ES-I3 (cell line): ENCODE data around the gene DLG2.

Experiments
- H3K36me3 ChIP-seq: 2 replicates; pipeline ENCODE4 v1.6.1; 2013; ENCODE audit warnings: mild to moderate bottlenecking, low read length, control low read depth, moderate library complexity; ENCODE audit not compliant: insufficient read depth
- H3K4me1 ChIP-seq: 2 replicates; pipeline ENCODE4 v1.6.1; 2013; ENCODE audit warnings: mild to moderate bottlenecking, control low read depth, low read length; ENCODE audit not compliant: insufficient read depth
- H3K9ac ChIP-seq: 2 replicates; pipeline ENCODE4 v1.6.1; 2013; ENCODE audit warnings: low read depth, mild to moderate bottlenecking, low read length, moderate library complexity
- H3K9me3 ChIP-seq: 2 replicates; pipeline ENCODE4 v1.6.1; 2013; ENCODE audit warnings: mild to moderate bottlenecking, low read length, moderate library complexity; ENCODE audit not compliant: control insufficient read depth, insufficient read depth

Gene DLG2

DNA sequence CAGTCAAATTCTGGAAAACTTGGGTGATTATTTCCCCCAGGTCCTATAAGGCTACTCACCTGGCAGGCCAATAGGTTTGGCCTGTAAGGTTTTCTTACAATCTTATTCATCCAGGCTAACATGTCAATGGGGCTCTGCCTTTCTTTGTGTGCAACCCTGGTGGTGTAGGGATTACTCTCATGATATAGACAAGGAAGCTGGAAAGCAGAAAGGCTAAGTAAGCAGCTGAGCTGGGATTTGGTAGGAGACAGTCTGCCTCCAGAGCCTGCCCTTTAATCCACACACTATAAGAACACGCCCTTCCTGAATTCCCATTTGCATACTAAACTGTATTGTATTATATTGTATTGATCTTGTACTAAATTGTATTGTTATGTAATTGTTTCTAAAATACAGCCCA is 1967.7 kb downstream of the DLG2 start:
- Histone ChIP-seq H3K9ac (no peak overlapping the region), H3K36me3 (no peaks in the 10 kb centered on the region), H3K9me3 (no peaks in the 10 kb centered on the region), H3K4me1 (peaks cover 3% of the 10 kb centered on the region; the same call in 1 of the 2 replicates)

DNA sequence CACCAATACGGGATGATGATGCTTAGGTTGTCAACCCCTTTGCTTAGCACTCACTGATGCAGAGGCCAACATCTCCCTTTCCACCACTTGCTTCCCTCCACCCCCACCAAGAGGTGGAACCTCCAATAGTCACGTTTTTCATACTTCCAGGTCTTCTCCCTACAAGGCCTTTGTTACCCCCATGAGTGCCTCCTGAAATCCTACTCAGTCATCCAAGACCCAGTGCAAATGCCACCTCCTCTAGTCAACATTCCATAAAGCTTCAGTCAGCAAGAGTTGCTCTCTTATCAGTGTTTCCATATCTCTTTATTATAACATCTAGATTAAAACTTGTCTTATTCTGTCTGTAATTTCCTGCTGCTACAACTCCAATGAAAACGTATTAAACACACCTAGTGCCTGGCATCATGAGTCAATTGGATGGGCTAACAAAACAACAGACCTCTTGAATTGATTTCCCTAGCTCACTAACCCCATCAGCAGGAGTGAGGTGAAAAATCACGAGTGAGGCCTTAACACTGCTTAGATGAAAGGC is 1970.3 kb downstream of the DLG2 start:
- Histone ChIP-seq H3K4me1 (no peaks in the 10 kb centered on the region), H3K9ac (no peak overlapping the region), H3K9me3 (no peaks in the 10 kb centered on the region), H3K36me3 (no peaks in the 10 kb centered on the region)

DNA sequence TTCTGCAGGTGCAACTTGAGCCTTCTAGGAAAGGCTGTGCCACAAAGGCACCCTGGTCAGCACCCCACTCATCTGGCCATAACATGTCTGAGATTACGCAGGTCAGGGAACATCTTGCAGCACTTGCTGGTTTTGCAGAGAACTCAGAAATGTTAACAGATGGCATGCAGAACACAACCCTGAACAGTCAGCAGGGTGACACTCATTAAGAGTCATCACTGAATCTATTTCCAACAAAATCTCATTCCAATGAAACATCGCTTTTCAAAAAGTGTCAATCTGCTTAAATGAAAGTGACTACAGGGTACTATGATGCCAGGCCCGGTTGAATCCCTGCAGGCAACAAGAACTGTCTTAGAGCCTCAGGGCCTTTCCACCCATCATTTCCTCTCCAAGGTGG is 1971.2 kb downstream of the DLG2 start:
- H3K4me1 ChIP-seq = no peaks in the 10 kb centered on the region
- H3K9me3 ChIP-seq = no peaks in the 10 kb centered on the region
- H3K36me3 ChIP-seq = no peaks in the 10 kb centered on the region
- no peak overlapping the region for H3K9ac ChIP-seq

DNA sequence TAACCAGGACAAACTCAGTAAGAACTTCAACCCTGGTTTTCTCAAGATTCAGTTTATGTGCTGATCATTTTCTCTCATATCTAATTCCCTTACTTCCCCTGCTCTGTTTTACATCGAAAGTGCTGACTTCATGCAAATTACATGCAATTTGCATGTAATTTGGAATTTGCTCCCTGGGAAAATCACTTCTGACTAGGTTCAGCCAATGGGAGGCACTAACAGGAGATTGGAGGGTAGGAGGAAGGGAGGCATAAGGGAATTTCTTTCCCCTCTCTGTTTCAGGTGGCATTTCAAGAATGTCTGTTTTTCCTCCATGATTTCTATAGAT is 1977.7 kb downstream of the DLG2 start:
- Histone ChIP-seq H3K9ac (no peak overlapping the region), H3K36me3 (no peaks in the 10 kb centered on the region), H3K4me1 (0 out of 2 replicates have a peak, but pooled peaks cover 3% of the 10 kb centered on the region), H3K9me3 (no peaks in the 10 kb centered on the region)

DNA sequence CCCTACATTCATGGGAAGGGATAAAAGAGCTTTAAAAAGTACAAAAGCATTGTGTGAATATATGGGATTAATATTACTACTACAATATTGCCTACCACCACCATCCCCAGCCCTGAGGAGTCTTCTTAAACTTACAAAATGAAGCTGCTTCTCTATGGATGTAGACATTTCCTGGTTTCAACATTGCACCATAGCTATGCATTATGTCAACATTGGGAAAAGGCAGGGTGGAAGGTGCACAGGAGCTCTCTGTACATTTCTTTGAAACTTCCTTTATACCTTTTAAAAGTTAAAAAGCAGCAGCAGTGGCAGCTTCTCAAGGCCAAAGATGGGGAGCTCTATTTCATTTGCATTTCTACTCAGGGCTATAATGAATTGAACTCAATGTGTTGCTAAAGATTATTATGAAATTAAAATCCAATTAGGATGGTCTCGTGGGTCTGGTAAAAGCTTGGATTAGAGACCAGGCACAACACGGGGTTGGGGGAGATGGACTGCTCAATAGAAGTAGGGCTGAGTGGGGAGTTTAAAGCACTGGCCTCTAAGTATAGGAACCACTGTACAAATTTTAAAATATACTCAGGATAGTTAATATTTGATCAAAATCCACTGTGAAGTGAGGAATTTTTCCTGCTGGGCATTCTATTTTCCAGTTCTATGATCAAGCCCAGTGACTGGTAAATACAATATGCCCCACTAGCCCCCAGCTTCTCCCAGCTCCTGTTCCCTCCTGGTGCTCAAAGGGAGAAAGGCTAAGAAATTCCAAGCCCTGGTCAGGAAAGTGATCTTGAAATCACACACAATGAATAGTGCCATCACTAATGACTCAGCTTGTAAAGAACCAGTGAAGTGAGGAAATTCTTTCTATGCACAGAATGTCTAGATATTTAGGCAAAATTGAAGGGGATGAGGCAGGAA is 1978.3 kb downstream of the DLG2 start:
- Histone ChIP-seq H3K4me1 (0 out of 2 replicates have a peak, but pooled peaks cover 3% of the 10 kb centered on the region), H3K9ac (no peak overlapping the region), H3K9me3 (no peaks in the 10 kb centered on the region), H3K36me3 (no peaks in the 10 kb centered on the region)

DNA sequence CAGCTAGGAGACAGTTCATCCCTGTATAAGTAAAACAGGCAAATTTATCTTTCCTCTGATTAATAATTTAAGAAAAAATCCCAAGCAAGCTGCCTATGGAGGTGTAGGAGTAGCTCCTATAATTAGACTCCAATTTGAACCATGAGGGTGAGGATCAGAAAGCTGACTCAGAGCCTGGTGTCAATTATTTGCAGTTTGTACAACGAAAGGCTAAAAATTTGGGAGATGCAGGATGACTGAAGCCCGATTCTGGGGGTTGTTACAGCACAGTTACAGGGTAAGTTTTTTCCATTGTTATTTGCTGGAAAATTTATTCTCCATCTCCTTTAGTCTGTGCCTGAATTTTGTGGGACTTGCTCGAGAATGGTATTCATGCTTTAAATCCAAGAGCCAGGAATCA is 1981.6 kb downstream of the DLG2 start:
- 0 out of 2 replicates have a peak, but pooled peaks cover 3% of the 10 kb centered on the region for H3K4me1 ChIP-seq
- no peaks in the 10 kb centered on the region for H3K9me3 ChIP-seq
- H3K36me3 ChIP-seq = no peaks in the 10 kb centered on the region
- no peak overlapping the region for H3K9ac ChIP-seq

DNA sequence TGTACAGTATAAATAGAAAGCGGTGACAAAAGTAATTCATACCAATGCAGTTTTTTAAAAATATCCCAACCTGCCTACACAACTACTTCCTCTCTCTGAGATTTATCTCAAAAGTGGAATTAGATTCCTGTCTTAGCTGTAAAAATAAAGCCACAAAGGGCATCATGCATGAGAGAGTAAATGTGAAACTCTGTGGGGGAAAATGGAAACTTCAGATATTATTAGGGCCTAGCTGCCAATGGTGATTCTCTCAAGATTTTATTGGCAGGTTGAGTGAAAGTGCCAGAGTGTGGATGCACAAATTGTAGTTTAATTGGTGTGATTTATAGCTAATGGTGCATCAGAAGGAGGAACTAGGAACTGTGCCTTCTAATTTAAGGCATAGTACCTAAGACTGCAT is 1984.0 kb downstream of the DLG2 start:
- H3K4me1 ChIP-seq = no peaks in the 10 kb centered on the region
- H3K9ac ChIP-seq = no peak overlapping the region
- H3K36me3 ChIP-seq = no peaks in the 10 kb centered on the region
- no peaks in the 10 kb centered on the region for H3K9me3 ChIP-seq

DNA sequence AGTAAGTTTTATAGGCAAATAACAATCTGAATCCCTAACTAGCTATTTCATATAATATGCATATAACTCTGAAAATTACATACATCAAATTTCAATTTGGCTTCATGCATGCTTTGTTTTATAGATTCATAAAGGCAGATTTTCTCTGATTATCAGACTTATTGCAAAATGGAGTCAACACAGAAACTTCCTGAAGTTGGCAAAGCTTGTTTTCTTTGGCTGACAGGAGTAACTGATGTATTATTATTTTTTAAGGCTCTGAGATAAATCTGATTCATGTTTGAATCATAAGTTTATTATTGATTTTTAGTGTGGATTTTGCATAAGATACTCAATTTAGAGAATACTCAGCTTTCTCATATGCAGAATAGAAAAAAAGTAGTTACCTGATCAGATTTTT is 1984.6 kb downstream of the DLG2 start:
- Histone ChIP-seq H3K36me3 (no peaks in the 10 kb centered on the region), H3K4me1 (no peaks in the 10 kb centered on the region), H3K9me3 (no peaks in the 10 kb centered on the region), H3K9ac (no peak overlapping the region)

DNA sequence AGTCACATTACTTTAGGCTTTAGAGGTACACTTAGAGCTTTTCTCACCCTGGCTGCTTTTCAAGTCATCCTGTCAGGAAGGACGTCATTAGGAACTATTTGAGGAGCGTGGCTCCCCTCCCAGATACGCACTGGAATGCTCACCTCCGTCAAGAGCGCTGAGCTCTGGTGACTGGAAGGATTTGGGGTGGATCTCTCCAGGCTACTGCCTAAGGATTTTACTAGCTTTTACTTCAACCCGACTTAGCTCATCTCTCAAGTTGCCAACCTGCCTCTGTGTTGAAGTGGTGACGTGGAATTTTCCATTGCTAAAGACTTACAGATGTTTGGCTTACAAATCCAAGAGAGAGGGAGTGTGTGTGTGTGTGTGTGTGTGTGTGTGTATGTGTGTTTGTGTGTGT is 1985.6 kb downstream of the DLG2 start:
- H3K36me3 ChIP-seq = no peaks in the 10 kb centered on the region
- H3K4me1 ChIP-seq = no peaks in the 10 kb centered on the region
- no peak overlapping the region for H3K9ac ChIP-seq
- no peaks in the 10 kb centered on the region for H3K9me3 ChIP-seq

DNA sequence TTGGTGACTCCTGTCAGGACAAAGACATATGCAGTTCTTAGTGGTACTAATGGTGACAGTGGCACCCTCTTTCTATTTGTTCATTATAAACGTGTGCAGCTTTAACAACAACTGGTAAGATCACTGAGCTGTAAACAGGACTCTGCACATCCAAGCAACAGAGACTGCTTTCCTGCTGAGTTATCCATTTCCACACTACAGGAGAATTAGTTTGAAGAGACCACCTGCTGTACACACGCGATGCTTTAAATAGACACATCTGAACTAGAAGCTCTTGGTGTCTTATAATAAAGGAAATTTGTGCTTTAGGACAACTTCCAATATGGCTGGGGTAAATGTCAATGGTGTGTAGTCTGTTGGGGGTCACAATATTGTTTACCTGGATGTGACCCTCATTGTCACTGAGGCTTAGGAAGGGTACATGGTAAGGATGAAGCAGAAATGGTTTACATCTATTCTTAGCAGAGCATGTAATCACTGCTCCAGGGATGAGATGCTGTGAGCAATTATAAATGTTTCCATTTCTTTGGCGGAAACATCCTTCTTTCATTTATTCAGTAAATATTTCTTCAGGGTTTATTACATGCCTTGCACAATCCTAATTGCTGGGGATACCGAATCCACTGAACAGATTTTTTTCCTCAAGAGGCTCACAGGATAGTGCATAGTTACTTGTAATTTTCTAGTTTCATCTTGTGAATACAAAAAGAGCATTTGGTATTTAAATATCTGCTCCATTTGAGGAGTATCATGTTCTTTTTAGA is 1987.0 kb downstream of the DLG2 start:
- no peak overlapping the region for H3K9ac ChIP-seq
- H3K4me1 ChIP-seq = no peaks in the 10 kb centered on the region
- H3K36me3 ChIP-seq = no peaks in the 10 kb centered on the region
- no peaks in the 10 kb centered on the region for H3K9me3 ChIP-seq

DNA sequence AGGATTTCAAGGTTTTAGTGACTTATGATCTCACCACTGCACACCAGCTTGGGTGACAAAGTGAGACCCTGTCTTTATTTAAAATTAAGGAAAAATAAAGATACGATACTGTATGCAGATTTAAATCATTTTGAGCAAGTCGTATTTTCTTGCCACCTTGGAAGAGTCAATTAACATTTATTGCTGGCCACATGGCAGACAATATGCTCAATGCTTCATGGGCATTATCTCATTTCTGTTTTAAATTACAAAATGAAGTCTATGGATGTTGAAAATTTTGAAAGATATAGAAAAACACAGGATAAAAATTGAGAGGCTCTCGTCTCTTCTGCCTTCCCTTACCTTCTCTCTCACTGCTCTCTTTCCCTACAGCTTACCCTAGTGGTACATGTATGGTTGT is 1992.0 kb downstream of the DLG2 start:
- H3K9ac ChIP-seq = no peak overlapping the region
- no peaks in the 10 kb centered on the region for H3K9me3 ChIP-seq
- H3K36me3 ChIP-seq = no peaks in the 10 kb centered on the region
- H3K4me1 ChIP-seq = no peaks in the 10 kb centered on the region

DNA sequence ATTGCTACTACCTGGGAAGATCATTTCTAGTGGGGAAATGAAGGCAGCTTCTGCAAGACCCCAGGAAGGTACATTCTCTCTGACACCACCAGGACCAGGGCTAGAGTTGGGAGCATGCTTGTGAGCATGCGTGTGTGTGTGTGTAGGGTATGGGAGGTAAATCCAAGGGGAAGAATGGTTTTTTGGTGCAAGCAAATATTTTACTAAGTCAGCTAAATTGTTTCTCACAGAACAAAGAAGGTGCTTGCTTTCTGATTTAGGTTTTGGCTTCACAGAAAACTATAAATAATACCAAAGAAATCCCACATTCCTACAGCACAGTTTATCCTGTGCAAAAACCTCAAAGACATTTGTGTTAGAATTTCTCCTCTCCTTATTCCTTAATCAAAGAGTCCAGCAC is 1996.9 kb downstream of the DLG2 start:
- Histone ChIP-seq H3K4me1 (no peaks in the 10 kb centered on the region), H3K36me3 (no peaks in the 10 kb centered on the region), H3K9me3 (no peaks in the 10 kb centered on the region), H3K9ac (no peak overlapping the region)

DNA sequence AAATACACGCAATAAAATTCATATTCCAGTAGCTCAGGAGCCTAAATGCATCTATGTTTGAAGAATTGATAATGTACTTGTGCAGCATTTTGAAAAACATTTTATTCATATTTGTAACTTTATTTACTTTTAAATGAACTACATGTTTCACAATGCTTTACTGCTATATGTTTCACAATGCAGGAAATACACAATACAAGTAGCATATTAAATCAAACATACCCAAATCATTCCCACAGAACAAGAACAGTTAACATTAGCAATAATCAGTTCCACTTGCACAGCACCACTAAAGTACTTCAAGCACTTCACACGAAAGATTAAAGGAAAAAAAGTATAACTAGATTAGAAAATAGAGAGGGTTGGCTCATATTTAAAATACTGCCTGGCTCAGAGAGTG is 1997.4 kb downstream of the DLG2 start:
- Histone ChIP-seq H3K4me1 (no peaks in the 10 kb centered on the region), H3K9me3 (no peaks in the 10 kb centered on the region), H3K36me3 (no peaks in the 10 kb centered on the region), H3K9ac (no peak overlapping the region)

DNA sequence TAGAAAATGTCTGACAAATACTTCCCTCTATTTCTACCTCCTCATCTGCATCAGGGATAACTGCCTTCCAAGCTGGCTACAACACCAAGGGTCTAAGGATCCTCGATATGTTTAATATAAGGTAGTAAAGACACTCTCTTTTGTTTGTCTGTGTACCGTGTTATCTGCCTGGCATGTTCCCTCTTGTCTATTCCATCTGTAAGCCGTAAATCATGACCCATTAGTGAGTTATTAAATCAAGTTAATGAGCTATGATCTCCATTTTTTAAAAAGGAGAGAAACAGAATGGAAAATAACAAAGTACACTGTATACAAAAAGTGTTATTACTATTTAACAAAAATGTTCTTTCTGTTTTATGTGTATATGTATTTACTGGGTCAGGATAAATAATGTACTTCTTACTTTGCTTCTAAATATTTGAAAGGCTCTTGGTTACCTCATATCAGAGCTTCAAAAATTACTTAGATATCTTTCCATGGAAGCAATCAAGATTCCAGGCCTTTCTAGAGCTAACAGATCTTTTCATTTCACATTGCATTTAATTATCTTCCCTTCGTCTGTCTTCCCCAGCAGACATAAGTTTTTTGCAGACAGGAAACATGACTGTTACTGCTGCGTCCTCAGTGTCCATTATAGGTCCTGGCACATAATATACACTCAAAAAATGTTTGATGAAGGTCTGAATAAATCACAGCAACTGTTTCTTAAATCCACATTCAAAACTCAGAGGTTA is 1998.4 kb downstream of the DLG2 start:
- Histone ChIP-seq H3K9ac (no peak overlapping the region), H3K36me3 (no peaks in the 10 kb centered on the region), H3K9me3 (no peaks in the 10 kb centered on the region), H3K4me1 (no peaks in the 10 kb centered on the region)
